DMS 273 (cell line): ENCODE measurements around the gene PTPN2.
"Not testable (repeated sequence)": the region's sequence is repeated elsewhere in the genome, so short reads cannot be mapped to it uniquely, and the experiment has no call there.

Source experiments
- DNase-seq: peaks from one replicate; lab custom pipeline; 2025; ENCODE audit not compliant: unreplicated experiment; lab: John Stamatoyannopoulos, UW

Gene PTPN2

DNA sequence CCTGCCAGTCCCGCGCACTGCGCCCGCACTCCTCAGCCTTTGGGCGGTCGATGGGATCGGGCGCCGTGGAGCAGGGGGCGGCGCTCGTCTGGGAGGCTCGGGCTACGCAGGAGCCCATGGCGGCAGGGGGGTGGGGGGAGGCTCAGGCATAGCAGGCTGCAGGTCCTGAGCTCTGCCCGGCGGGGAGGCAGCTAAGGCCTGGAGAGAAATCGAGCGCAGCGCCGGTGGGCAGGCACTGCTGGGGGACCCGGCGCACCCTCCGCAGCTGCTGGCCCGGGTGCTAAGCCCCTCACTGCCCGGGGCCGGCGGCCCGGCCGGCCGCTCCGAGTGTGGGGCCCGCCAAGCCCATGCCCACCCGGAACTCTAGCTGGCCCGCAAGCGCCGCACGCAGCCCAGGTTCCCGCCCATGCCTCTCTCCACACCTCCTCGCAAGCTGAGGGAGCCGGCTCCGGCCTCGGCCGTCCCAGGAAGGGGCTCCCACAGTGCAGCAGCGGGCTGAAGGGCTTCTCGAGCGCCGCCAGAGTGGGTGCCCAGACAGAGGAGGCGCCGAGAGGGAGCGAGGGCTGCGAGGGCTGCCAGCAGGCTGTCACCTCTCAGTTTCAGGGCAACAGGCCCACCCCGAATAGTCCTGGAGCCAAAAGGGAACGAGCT, 107.1 kb downstream of the PTPN2 start:
- DNase-seq = no peak

DNA sequence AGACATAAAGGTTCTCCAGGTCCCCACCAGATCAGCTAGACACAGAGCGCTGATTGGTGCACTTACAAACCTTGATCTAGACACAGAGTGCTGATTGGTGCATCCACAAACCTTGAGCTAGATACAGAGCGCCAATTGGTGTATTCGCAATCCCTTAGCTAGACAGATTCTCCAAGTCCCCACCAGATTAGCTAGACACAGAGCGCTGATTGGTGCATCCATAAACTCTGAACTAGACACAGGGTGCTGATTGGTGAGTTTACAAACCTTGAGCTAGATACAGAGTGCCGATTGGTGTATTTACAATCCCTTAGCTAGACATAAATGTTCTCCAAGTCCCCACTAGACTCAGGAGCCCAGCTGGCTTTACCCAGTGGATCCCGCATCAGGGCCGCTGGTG, 107.6 kb downstream of the PTPN2 start:
- not testable (repeated sequence) for DNase-seq

GRCh38 chr18:12774982-12775381, 109.1 kb downstream of the PTPN2 start:
- no peak for DNase-seq

- DNase-seq = no peak
Observed at GRCh38 chr18:12773369-12773768, 110.7 kb downstream of the PTPN2 start.

DNA sequence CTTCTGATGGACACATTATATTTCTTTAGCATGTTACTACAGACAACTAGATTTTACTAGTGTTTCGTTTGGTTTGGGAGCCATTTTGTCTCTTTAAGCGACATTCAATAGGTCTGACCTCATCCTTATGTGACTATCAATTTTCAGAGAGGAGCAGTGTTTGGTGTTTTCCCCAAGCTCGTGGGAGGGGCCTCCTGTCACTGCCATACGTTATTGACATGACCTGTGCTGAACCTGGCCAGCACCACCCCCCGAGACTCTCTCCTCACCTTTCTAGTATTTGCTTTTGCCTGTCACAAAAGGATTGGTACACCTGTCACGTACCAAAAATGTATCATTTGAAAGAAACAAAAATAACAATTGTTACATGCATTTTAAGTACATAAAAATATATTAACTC, 111.9 kb downstream of the PTPN2 start:
- DNase-seq = no peak

DNA sequence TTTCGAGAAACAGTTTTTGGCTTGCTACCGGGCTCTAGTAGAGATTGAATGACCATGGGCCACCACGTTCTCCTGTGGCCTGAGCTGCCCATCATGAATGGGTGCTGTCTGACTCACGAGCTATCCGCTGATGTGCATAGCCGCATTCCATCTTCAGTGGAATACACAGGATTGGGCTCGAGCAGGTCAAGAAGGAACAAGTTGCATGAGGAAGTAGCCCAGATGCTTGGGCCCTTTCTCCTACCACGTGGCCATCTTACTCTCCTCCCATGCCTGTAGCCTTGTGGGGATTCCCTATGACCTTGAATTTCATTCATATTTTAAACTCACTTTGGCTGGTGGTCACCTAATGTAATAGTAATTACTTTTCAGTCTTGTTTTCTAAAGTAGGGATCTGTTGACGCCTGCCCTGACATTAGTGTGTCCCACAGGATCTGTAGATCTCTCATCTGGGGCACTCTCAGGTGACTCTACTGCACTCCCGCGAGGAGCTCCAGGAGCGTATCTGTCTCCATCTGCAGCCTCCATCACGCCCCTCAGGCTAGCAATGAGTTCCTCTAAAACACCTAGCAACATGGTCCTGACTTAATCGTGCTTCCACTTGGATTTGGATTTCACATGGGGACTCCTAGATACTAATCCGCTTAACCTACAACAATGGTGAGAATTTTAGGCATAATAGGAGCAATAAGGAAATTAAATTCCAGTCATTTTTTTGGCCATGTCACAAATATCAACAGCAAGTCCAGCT, 113.4 kb downstream of the PTPN2 start:
- DNase-seq = no peak

DNA sequence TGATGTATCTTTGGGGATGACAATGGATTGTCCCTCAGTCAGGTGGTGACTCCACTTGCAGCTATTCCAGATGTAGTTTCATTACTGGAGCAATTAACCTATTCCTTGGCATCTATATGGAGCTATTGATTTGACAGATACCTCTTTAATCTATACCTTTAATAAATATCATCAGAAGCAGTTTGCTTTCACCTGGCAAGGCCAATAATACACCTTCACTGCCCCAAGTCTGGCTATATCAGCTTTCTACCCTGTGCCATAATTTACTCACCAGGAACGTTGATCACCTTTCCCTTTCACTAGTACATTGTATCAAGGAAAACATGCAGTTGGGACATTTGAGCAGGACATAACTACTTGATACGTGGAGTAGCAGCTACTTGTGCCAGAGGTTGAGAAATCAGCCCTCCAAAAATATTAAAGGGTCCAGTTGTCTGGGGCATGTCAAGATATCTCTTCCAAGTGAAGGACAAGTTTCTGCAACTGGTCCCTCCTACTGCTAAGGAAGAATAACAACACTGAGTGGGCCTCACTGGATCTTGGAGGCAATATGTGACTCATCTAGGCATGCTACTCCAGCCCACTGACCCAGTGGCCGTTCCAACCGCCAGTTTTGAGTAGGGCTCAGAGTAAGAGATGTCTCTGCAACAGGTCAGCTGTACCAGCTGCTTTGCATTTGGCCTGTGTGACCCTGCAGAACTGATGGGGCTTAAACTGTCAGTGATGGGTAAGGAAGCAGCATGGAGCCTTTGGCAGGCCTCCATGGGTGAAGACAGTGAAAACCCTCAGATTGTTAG, 114.2 kb downstream of the PTPN2 start:
- no peak for DNase-seq

- no peak for DNase-seq
Observed at GRCh38 chr18:12769136-12769535, 114.9 kb downstream of the PTPN2 start.

GRCh38 chr18:12768625-12769024, 115.4 kb downstream of the PTPN2 start:
- DNase-seq = no peak

DNA sequence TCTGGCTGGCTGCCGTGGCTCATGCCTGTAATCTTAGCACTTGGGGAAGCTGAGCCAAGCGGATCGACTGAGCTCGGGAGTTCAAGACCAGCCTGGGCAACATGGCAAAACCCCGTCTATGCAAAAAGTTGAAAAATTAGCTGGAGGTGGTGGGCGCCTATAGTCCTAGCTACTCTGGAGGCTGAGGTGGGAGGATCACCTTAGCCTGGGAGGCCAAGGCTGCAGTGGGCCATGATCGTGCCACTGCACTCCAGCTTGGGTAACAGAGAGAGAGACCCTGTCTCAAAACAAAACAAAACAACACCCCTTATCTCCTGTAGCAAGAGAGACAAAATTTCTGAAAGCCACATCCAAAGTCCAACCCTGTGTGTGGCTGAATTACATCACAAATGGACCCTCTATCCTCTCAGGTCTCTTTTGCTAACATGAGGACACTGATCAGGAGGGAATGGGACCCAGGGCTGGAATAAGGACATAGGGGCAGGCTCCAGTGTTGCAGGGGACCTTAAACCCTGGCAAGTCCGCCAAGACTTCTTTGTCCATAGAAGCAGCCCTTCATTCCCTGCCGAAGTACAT, 116.4 kb downstream of the PTPN2 start:
- no peak for DNase-seq

DNA sequence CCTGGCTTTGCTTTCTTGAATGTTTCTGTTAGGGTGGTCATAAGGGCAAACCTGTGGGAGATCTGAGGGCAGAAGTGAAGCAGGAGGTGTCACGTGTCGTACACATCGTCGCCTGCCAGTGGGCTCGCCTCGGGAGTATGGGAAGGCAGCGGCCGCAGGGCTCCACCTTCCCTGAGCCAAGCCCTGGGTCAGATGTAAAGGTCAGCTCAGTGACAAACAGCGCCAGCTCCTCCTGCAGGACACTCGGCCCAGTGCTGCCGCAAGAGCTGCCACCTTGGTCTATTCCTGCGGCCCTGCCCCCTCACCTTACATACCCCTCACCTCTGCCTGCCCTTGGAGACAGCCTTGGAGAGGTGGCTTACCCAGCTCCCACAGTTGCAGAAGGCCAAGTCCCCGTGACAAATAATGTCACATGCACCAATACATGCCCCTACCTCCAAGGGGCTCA, 117.0 kb downstream of the PTPN2 start:
- DNase-seq = no peak

- no peak for DNase-seq
Observed at GRCh38 chr18:12765586-12765985, 118.5 kb downstream of the PTPN2 start.

DNA sequence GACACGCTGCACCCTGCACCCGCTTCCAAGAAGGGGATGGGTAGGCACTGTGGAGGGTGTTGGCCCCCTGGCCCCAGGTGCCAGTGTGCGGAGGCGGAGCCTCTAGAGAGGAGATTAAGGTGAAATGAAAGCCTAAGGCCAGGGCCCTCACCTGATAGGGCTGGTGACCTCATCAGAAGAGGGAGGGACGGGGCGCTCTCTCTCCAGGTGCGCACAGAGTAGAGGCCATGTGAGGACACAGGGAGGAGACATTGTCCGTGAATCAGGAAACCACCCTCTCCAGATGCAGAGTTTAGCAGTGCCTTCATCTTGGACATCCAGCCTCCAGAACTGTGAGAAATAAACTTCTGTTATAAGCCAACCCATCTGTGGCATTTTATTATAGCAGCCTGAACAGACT, 118.9 kb downstream of the PTPN2 start:
- DNase-seq = no peak

GRCh38 chr18:12758566-12758965, 125.5 kb downstream of the PTPN2 start:
- DNase-seq = not testable (repeated sequence)

GRCh38 chr18:12756619-12757239, 127.3 kb downstream of the PTPN2 start:
- DNase-seq = not testable (repeated sequence)

- DNase-seq = not testable (repeated sequence)
Observed at GRCh38 chr18:12755606-12756005, 128.4 kb downstream of the PTPN2 start.

DNA sequence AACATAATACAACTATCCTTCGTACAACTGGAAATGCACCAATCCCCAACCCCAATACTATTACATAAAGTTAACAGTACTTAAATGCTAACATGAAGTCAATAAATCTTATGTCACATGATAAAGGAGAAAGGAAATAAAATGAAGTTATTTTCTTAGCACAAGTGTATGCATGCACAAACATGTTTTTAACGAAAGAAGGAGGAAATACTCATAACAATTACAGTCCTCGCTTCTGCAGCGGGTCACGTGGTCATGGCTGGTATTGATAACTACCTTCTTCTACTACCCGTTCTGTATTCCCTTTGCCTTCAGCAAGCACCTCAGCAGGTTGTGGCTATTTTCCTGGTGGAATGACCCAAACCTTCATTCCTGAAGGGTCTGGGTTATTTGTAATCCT, 129.5 kb downstream of the PTPN2 start:
- DNase-seq = no peak

- no peak for DNase-seq
Observed at GRCh38 chr18:12751891-12752290, 132.1 kb downstream of the PTPN2 start.

DNA sequence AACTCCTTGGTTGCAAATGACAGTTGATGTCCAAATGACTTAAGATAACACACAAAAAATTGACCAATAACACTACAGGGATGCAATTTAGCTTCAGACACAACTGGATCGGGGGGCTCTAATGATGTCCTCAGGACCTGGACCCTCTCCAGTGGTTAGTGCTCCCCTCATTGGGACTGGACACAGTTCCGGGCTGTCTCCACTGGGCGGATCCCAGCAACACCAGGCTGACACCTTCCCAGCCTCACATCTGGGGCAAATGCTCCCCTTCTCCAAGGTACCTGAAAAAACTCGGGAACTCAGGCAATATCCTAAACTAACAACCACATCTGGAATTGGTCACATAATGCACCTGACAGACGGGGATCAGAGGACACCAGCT, 132.5 kb downstream of the PTPN2 start:
- no peak for DNase-seq

DNA sequence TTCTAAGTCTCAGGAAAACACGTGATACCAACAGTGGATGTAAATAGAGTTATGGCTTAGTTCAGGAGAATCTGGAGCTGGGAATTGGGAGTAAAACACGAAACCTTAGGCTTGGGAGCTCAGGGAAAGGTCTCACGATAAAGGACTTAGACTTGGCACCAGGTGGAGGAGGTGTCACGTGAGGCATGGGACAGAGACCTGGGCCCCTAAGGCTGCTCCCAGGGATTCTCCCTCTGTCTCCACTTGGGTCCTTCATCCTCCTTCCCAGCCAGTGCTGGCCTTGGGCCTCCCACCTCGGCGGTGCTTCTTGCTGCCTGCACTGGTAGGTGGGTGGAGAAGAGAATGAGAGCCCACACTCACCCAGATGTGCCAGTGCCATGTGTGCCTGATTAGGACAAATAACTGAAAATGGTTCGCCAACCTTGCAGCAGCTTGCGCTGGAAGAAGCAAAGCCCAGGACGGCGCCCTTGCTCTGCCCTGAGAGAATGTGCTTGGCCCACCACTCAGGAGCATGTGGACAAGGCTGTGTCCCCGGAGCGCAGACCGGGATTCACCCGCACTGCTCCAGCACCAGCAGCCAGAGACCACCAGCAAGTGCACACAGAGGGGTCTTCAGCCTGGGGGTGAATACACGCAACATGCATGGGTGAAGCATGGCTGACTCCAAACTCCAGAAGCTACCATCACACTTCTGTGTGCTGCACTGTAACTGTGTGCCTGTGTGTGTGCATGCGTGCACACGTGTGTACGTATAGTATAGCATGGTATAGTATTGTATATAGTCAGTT, 133.1 kb downstream of the PTPN2 start:
- DNase-seq = no peak
